SK-N-SH (cell line): ENCODE results near the gene PTPA. TPM values are rescaled to one million over a fixed set of nuclear protein-coding genes. Genes with fewer than 3 reads are reported as not detected.

Experiments
- CTCF ChIA-PET: fragments of 300-600, 350-600 bp; formaldehyde crosslinking; extraction: SDS; loops from one replicate; lab custom pipeline; 2021; lab: Yijun Ruan, JAX
- POLR2A ChIA-PET: fragments of 350-600 bp; sonication (Branson Sonifier 250); formaldehyde crosslinking; extraction: SDS; loops from one replicate; lab custom pipeline; 2020; ENCODE audit warnings: antibody characterized with exemption, inconsistent platforms; lab: Yijun Ruan, JAX
- DNase-seq: peaks from one replicate; pipeline ENCODE4 v3.0.0; 2012
- H2AFZ ChIP-seq: fragments of 200-600 bp; sonication (generic); 2 replicates; pipeline ENCODE4 v1.8.1; 2016; ENCODE audit warnings: antibody characterized with exemption, mild to moderate bottlenecking, low read depth
- H3F3A ChIP-seq: fragments of 200-600 bp; sonication (generic); replicated peaks from 2 replicates; pipeline ENCODE3; 2016; ENCODE audit warnings: antibody characterized with exemption, mild to moderate bottlenecking; ENCODE audit not compliant: insufficient read depth
- H3K27ac ChIP-seq, 2 experiments: fragments of 200-500 bp in 1 of 2; fragments of 200-600 bp in 1 of 2; sonication (Bioruptor generic) in 1 of 2; sonication (generic), shearing (Covaris generic) in 1 of 2; 2 replicates each; pipeline versions ENCODE4 v1.5.1 to v1.6.1; 2014 to 2016; ENCODE audit warnings: low read depth in 2 of 2, inconsistent platforms in 1 of 2, low read length in 1 of 2, mild to moderate bottlenecking in 1 of 2, mixed read lengths in 1 of 2
- H3K27me3 ChIP-seq: fragments of 200-600 bp; sonication (generic), shearing (Covaris generic); 2 replicates; pipeline ENCODE4 v1.6.1; 2016; ENCODE audit warnings: mixed run types; ENCODE audit not compliant: insufficient read depth
- H3K36me3 ChIP-seq, 2 experiments: fragments of 200-500 bp in 1 of 2; fragments of 200-600 bp in 1 of 2; sonication (Bioruptor generic) in 1 of 2; sonication (generic) in 1 of 2; replicated peaks in 1 of 2; 2 replicates each; pipeline versions ENCODE3 to v1.5.1; 2014 to 2016; ENCODE audit warnings: low read length in 1 of 2, mild to moderate bottlenecking in 1 of 2; ENCODE audit not compliant: insufficient read depth in 2 of 2, control insufficient read depth in 1 of 2
- H3K4me1 ChIP-seq, 2 experiments: fragments of 200-500 bp in 1 of 2; fragments of 200-600 bp in 1 of 2; sonication (Bioruptor generic) in 1 of 2; sonication (generic), shearing (Covaris generic) in 1 of 2; 2 replicates each; pipeline versions ENCODE4 v1.5.1 to v1.6.1; 2014 to 2016; ENCODE audit warnings: low read depth in 1 of 2, low read length in 1 of 2, mixed run types in 1 of 2; ENCODE audit not compliant: insufficient read depth in 2 of 2, control insufficient read depth in 1 of 2
- H3K4me2 ChIP-seq: fragments of 200-600 bp; sonication (generic), shearing (Covaris generic); 2 replicates; pipeline ENCODE4 v1.6.1; 2017; ENCODE audit warnings: mixed run types
- H3K4me3 ChIP-seq, 2 experiments: fragments of 200-500 bp in 1 of 2; fragments of 200-600 bp in 1 of 2; sonication (Bioruptor generic) in 1 of 2; sonication (generic), shearing (Covaris generic) in 1 of 2; 2 replicates each; pipeline versions ENCODE4 v1.5.1 to v1.8.1; 2014 to 2016; ENCODE audit warnings: low read depth in 2 of 2, inconsistent platforms in 1 of 2, low read length in 1 of 2, mild to moderate bottlenecking in 1 of 2, mixed read lengths in 1 of 2, moderate library complexity in 1 of 2
- H3K79me2 ChIP-seq: fragments of 200-600 bp; sonication (generic); 2 replicates; pipeline ENCODE4 v1.8.1; 2017; ENCODE audit warnings: mild to moderate bottlenecking; ENCODE audit not compliant: insufficient read depth
- H3K9ac ChIP-seq: fragments of 200-600 bp; sonication (generic); 2 replicates; pipeline ENCODE4 v1.6.1; 2017; ENCODE audit warnings: mixed run types
- H3K9me2 ChIP-seq: fragments of 200-600 bp; sonication (generic); 2 replicates; pipeline ENCODE4 v1.6.1; 2017; ENCODE audit warnings: mixed run types
- H3K9me3 ChIP-seq: fragments of 200-600 bp; sonication (generic); 2 replicates; pipeline ENCODE4 v1.6.1; 2017; ENCODE audit warnings: mixed run types, mild to moderate bottlenecking, moderate library complexity
- H4K20me1 ChIP-seq: fragments of 200-600 bp; sonication (generic); 2 replicates; pipeline ENCODE4 v1.6.1; 2017; ENCODE audit warnings: mild to moderate bottlenecking, mixed run types; ENCODE audit not compliant: insufficient read depth
- CHD2 ChIP-seq: fragments of 150-350 bp; IDR thresholded peaks from 2 replicates; pipeline ENCODE4 v1.6.1; 2018; ENCODE audit warnings: low read length; ENCODE audit not compliant: partially characterized antibody
- ELF1 ChIP-seq: IDR thresholded peaks from 2 replicates; pipeline ENCODE4 v1.4.0; 2012
- EP300 ChIP-seq, 2 experiments: IDR thresholded peaks; 2 replicates each; pipeline versions ENCODE4 v1.4.0 to v1.6.1; 2012; ENCODE audit warnings: borderline replicate concordance in 1 of 2, low read depth in 1 of 2, low read length in 1 of 2
- EZH2phosphoT487 ChIP-seq: fragments of 200-600 bp; sonication (generic); IDR thresholded peaks from 2 replicates; pipeline ENCODE4 v1.6.1; 2017; ENCODE audit warnings: low read depth, mixed run types, mild to moderate bottlenecking, antibody characterized with exemption, moderate library complexity, borderline replicate concordance
- FOSL2 ChIP-seq: IDR thresholded peaks from 2 replicates; pipeline ENCODE4 v1.4.0; 2012; ENCODE audit warnings: low read depth, mild to moderate bottlenecking, moderate library complexity, borderline replicate concordance
- FOXJ3 ChIP-seq: sonication (generic); formaldehyde crosslinking; IDR thresholded peaks from 2 replicates; pipeline ENCODE4 v1.5.1; 2020; ENCODE audit warnings: mild to moderate bottlenecking, missing genetic modification reagents
- FOXM1 ChIP-seq: IDR thresholded peaks from 2 replicates; pipeline ENCODE4 v1.4.0; 2012; ENCODE audit warnings: low read depth, mild to moderate bottlenecking
- GABPA ChIP-seq: IDR thresholded peaks from 2 replicates; pipeline ENCODE4 v1.4.0; 2012; ENCODE audit warnings: low read depth, mild to moderate bottlenecking
- IRF3 ChIP-seq: fragments of 150-350 bp; IDR thresholded peaks from 2 replicates; pipeline ENCODE4 v1.6.1; 2016; ENCODE audit warnings: mild to moderate bottlenecking, low read depth, low read length
- MAX ChIP-seq: IDR thresholded peaks from 2 replicates; pipeline ENCODE4 v1.4.0; 2012; ENCODE audit warnings: low read depth
- MEF2A ChIP-seq: IDR thresholded peaks from 2 replicates; pipeline ENCODE4 v1.4.0; 2012; ENCODE audit warnings: low read depth, borderline replicate concordance
- MXI1 ChIP-seq: IDR thresholded peaks from 2 replicates; pipeline ENCODE4 v1.6.1; 2012; ENCODE audit warnings: mild to moderate bottlenecking, low read depth, low read length, improper control_type of control experiment
- NFIC ChIP-seq: IDR thresholded peaks from 2 replicates; pipeline ENCODE4 v1.4.0; 2012; ENCODE audit warnings: borderline replicate concordance
- NRF1 ChIP-seq: IDR thresholded peaks from 2 replicates; pipeline ENCODE4 v1.6.1; 2012; ENCODE audit warnings: low read depth, mild to moderate bottlenecking, low read length
- RAD21 ChIP-seq: IDR thresholded peaks from 2 replicates; pipeline ENCODE4 v1.6.1; 2012; ENCODE audit warnings: mild to moderate bottlenecking, low read length
- RCOR1 ChIP-seq: fragments of 150-350 bp; IDR thresholded peaks from 2 replicates; pipeline ENCODE4 v1.6.1; 2017; ENCODE audit warnings: antibody characterized with exemption, low read length
- REST ChIP-seq: IDR thresholded peaks from 2 replicates; pipeline ENCODE4 v1.6.1; 2012; ENCODE audit warnings: mild to moderate bottlenecking, low read depth, low read length, moderate library complexity
- RFX5 ChIP-seq: IDR thresholded peaks from 2 replicates; pipeline ENCODE4 v1.6.1; 2012; ENCODE audit warnings: mild to moderate bottlenecking, improper control_type of control experiment, low read length
- SIN3A ChIP-seq: IDR thresholded peaks from 2 replicates; pipeline ENCODE4 v1.6.1; 2012; ENCODE audit warnings: low read depth, mild to moderate bottlenecking, low read length, moderate library complexity, borderline replicate concordance
- TEAD4 ChIP-seq: IDR thresholded peaks from 2 replicates; pipeline ENCODE4 v1.4.0; 2012; ENCODE audit warnings: mild to moderate bottlenecking, borderline replicate concordance; ENCODE audit not compliant: insufficient read depth
- ZBTB33 ChIP-seq: IDR thresholded peaks from 2 replicates; pipeline ENCODE4 v1.4.0; 2012; ENCODE audit warnings: low read depth, borderline replicate concordance
- WGBS: methylation state at CpG from one replicate; pipeline ENCODE4 v1.1.6; 2017; ENCODE audit warnings: low lambda C conversion rate; 5-methylcytosine and 5-hydroxymethylcytosine counted together
- polyA plus RNA-seq, 3 experiments: library from polyadenylated mRNA; depleted of rRNA; stranded (reverse); fragments of >200 nt; gene quantifications; 2 replicates each; pipeline ENCODE4 v1.2.3, GENCODE V29; 2012

PTPA gene
- polyA plus RNA-seq, 1 of the 3 experiments (the other 2 are of a cell fraction) = 130 TPM

GRCh38 chr9:129098328-129098727 lies 12.9 kb upstream of the PTPA start:
- CTCF ChIA-PET = no interaction called here
- Histone ChIP-seq H3K9me2 (no peaks in the 10 kb centered on the region), H3K36me3 (peaks cover 0 to 33% of the 10 kb centered on the region in 2 experiments), H2AFZ (no peak overlapping the region), H3K4me3 (no peak overlapping the region), H3K4me1 (no peaks in the 10 kb centered on the region; a peak in 1 of 4 replicates), H3K9ac (no peak overlapping the region), H4K20me1 (no peaks in the 10 kb centered on the region), H3K4me2 (no peak overlapping the region), H3K27ac (no peak overlapping the region), H3K79me2 (no peaks in the 10 kb centered on the region), H3K27me3 (no peaks in the 10 kb centered on the region), H3F3A (no peaks in the 10 kb centered on the region), H3K9me3 (no peaks in the 10 kb centered on the region)
- 89% methylated on average over 4 of the region's 11 CpGs for WGBS
- POLR2A ChIA-PET = no interaction called here
- DNase-seq = no peak
- TF ChIP-seq TEAD4 (no peak), SIN3A (no peak), RCOR1 (no peak), NFIC (no peak), MXI1 (no peak), RFX5 (no peak), EZH2phosphoT487 (no peak), MAX (no peak), FOXM1 (no peak), REST (no peak)

- ChIA-PET POLR2A (no interaction called here), CTCF (no interaction called here)
- DNase-seq = no peak
- Histone ChIP-seq H3K36me3 (peaks cover 0 to 28% of the 10 kb centered on the region in 2 experiments), H3K27me3 (no peaks in the 10 kb centered on the region), H3K4me3 (no peak overlapping the region), H3K9me2 (no peaks in the 10 kb centered on the region), H3F3A (no peaks in the 10 kb centered on the region), H3K4me1 (no peaks in the 10 kb centered on the region), H2AFZ (no peak overlapping the region), H3K4me2 (no peak overlapping the region), H3K9ac (no peak overlapping the region), H4K20me1 (no peaks in the 10 kb centered on the region), H3K9me3 (no peaks in the 10 kb centered on the region), H3K79me2 (no peaks in the 10 kb centered on the region), H3K27ac (no peak overlapping the region)
- 84% methylated on average over 11 of the region's 28 CpGs for WGBS
- no peak for TF ChIP-seq TEAD4
- TF ChIP-seq FOXJ3 = no peak
- TF ChIP-seq ZBTB33 = no peak
- TF ChIP-seq RAD21 = no peak
- TF ChIP-seq NRF1 = no peak
- TF ChIP-seq FOSL2 = no peak
- TF ChIP-seq IRF3 = no peak
- TF ChIP-seq GABPA = no peak
- no peak for TF ChIP-seq MEF2A
- no peak for TF ChIP-seq ELF1
- TF ChIP-seq EP300 (IDR thresholded peaks at IDR 0.05; ENCODE audit: borderline replicate concordance in 1 of 2, low read depth in 1 of 2, low read length in 1 of 2) = no peak
- TF ChIP-seq CHD2 = no peak
- no peak for TF ChIP-seq MXI1
These were observed 10.6 kb upstream of the PTPA start for GRCh38 chr9:129100383-129101169.
